Activated CD4-positive, alpha-beta T cell treated with anti-CD3 and anti-CD28 coated beads for 36 hours (primary cell): Measurements from ENCODE around the gene ZMYND8. TPM values are rescaled to one million over a fixed set of nuclear protein-coding genes. Genes with fewer than 3 reads are reported as not detected.

Source experiments
- ATAC-seq: fragments of 200-7000 bp; cut with Tn5 transposase; one replicate; pipeline ENCODE4 v1.10.0; 2021; ENCODE audit warnings: mild to moderate bottlenecking, moderate library complexity
- CTCF ChIA-PET: fragments of 350-600 bp; sonication (Branson Sonifier 250); formaldehyde crosslinking; loops from one replicate; lab custom pipeline; 2021; ENCODE audit warnings: antibody characterized with exemption; lab: Charles Lee
- POLR2A ChIA-PET: fragments of 350-600 bp; sonication (Branson Sonifier 250); formaldehyde crosslinking; loops from one replicate; lab custom pipeline; 2021; ENCODE audit warnings: antibody characterized with exemption, inconsistent platforms; lab: Charles Lee
- DNase-seq: peaks from one replicate; pipeline ENCODE4 v3.0.0-alpha.2; 2020
- H3K27ac Mint-ChIP-seq: one replicate; pipeline ENCODE4 v1.8.0; 2021; ENCODE audit warnings: mixed read lengths
- H3K27me3 Mint-ChIP-seq: one replicate; pipeline ENCODE4 v1.8.0; 2021; ENCODE audit warnings: mixed read lengths
- H3K36me3 Mint-ChIP-seq: one replicate; pipeline ENCODE4 v1.8.0; 2021; ENCODE audit warnings: low read depth, mixed read lengths
- H3K4me1 Mint-ChIP-seq: one replicate; pipeline ENCODE4 v1.8.0; 2021; ENCODE audit warnings: mixed read lengths
- H3K4me3 Mint-ChIP-seq: one replicate; pipeline ENCODE4 v1.8.0; 2021; ENCODE audit warnings: mild to moderate bottlenecking, moderate library complexity, mixed read lengths
- H3K9me3 Mint-ChIP-seq: one replicate; pipeline ENCODE4 v1.8.0; 2021; ENCODE audit warnings: low read depth, mixed read lengths
- intact Hi-C, 2 experiments: fragments of 100-400 bp; cut with DNase I in 1 of 2; cut with micrococcal nuclease in 1 of 2; formaldehyde crosslinking; loops; one replicate each; pipeline versions ENCODE4 v1.14.2 to v1.15.1; 2022 to 2024; cut with DNase I, micrococcal nuclease
- microRNA-seq: library from miRNA; unstranded; fragments of <30 nt; microRNA quantifications from one replicate; pipeline ENCODE4 v1.2.0, GENCODE V29; 2021; ENCODE audit warnings: borderline replicate concordance
- total RNA-seq, 2 experiments: library from RNA; stranded (reverse); gene quantifications; one replicate each; pipeline ENCODE4 v1.2.3, GENCODE V29; 2021

Gene ZMYND8
- total RNA-seq, 2 experiments from 2014 or later, result 33.7 to 50.3 TPM

GRCh38 chr20:47160992-47161391 lies 195.5 kb downstream of the ZMYND8 start:
- H3K36me3 Mint-ChIP-seq, result no peaks in the 10 kb centered on the region
- ChIA-PET POLR2A (no interaction called here), CTCF (interaction anchor here (0.6 to 0.7 kb wide), 2 partner anchors 241 to 567 kb away, joined by 3 to 5 read pairs; no protein-coding TSS in a partner anchor)
- ATAC-seq (no peak), DNase-seq (no peak)
- no peak overlapping the region for H3K27ac Mint-ChIP-seq
- no peaks in the 10 kb centered on the region for H3K9me3 Mint-ChIP-seq
- H3K27me3 Mint-ChIP-seq, result peaks cover 4% of the 10 kb centered on the region
- H3K4me1 Mint-ChIP-seq, result no peaks in the 10 kb centered on the region
- H3K4me3 Mint-ChIP-seq, result no peak overlapping the region
- intact Hi-C loops, result no loop called here

- Mint-ChIP-seq H3K4me3 (no peak overlapping the region), H3K9me3 (no peaks in the 10 kb centered on the region), H3K36me3 (no peaks in the 10 kb centered on the region), H3K27me3 (peaks cover 4% of the 10 kb centered on the region), H3K27ac (no peak overlapping the region), H3K4me1 (no peaks in the 10 kb centered on the region)
- ATAC-seq (no peak), DNase-seq (no peak)
- intact Hi-C loops, result no loop called here
- ChIA-PET CTCF (interaction anchor here (0.7 kb wide), 1 partner anchor 566 kb away, joined by 3 read pairs; no protein-coding TSS in a partner anchor), POLR2A (no interaction called here)
Measured at GRCh38 chr20:47160240-47160639, 196.3 kb downstream of the ZMYND8 start.

Small RNAs within 50 kb of the gene (microRNA-seq; reads per million reads assigned to microRNA genes)
- gene MIR3616, result not detected

Other genes starting within 250 kb of the ZMYND8 start
- 10 to 100 TPM; 76.4 to 83.4 TPM for gene NCOA3, start 145.2 kb upstream of the ZMYND8 start, total RNA-seq